RWPE2 (cell line): ENCODE results near the gene HOTAIR.

Source experiments
- ATAC-seq: fragments of 200-7000 bp; cut with Tn5 transposase; 3 replicates; pipeline ENCODE4 v1.9.1; 2021; ENCODE audit warnings: low read depth
- DNase-seq: peaks from one replicate; pipeline ENCODE4 v3.0.0-alpha.2; 2020; ENCODE audit warnings: low spot score
- H3K27ac ChIP-seq: fragments of 450-650 bp; 2 replicates; pipeline ENCODE4 v1.5.1; 2017; ENCODE audit warnings: mild to moderate bottlenecking; ENCODE audit not compliant: poor library complexity, severe bottlenecking
- H3K27me3 ChIP-seq: fragments of 250-450 bp; sonication (Bioruptor Pico); 2 replicates; pipeline ENCODE4 v1.5.1; 2021; ENCODE audit warnings: mild to moderate bottlenecking, moderate library complexity; ENCODE audit not compliant: insufficient read depth, poor library complexity, severe bottlenecking
- H3K36me3 ChIP-seq: fragments of 250-450 bp; sonication (Bioruptor Pico); 2 replicates; pipeline ENCODE4 v1.5.1; 2020; ENCODE audit warnings: low read depth, mild to moderate bottlenecking, moderate library complexity
- H3K4me1 ChIP-seq: fragments of 250-450 bp; sonication (Bioruptor Pico); 2 replicates; pipeline ENCODE4 v1.5.1; 2021; ENCODE audit warnings: mild to moderate bottlenecking, moderate library complexity; ENCODE audit not compliant: insufficient read depth, poor library complexity, severe bottlenecking
- H3K4me3 ChIP-seq: fragments of 250-450 bp; sonication (Bioruptor Pico); 2 replicates; pipeline ENCODE4 v1.5.1; 2021; ENCODE audit warnings: mild to moderate bottlenecking, moderate library complexity; ENCODE audit not compliant: severe bottlenecking
- H3K9me3 ChIP-seq: fragments of 250-450 bp; sonication (Bioruptor Pico); 2 replicates; pipeline ENCODE4 v1.5.1; 2021; ENCODE audit warnings: mild to moderate bottlenecking, moderate library complexity; ENCODE audit not compliant: severe bottlenecking
- TF ChIP-seq, protein P1 (sequence below): fragments of 450-650 bp; IDR thresholded peaks from one replicate; pipeline ENCODE4 v1.5.1; 2017; ENCODE audit warnings: mild to moderate bottlenecking, moderate library complexity; ENCODE audit not compliant: poor library complexity, severe bottlenecking

HOTAIR gene

DNA sequence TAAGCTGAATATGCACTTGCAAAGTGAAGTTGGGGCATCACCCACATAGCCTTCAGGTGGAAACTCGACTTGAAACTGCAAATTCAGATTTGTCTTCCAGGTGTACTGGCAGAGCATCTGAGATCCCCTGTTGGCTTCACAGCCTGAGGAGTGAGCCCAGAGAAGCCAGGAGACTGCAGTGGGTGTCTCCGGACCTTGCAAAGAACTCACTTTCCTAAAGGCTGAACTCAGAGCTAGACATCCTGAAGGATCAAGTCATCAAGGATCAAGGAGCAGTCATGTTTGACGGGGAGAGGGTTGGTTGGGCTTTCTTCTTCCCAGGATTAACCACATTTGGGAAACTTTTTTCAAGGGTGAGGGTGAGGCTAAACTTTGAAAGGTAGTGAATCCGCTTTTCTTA, 45.2 kb downstream of the HOTAIR start:
- DNase-seq, result no peak
- Histone ChIP-seq H3K27ac (no peak overlapping the region), H3K9me3 (no peaks in the 10 kb centered on the region), H3K27me3 (peaks cover 97% of the 10 kb centered on the region), H3K4me1 (no peaks in the 10 kb centered on the region), H3K36me3 (no peaks in the 10 kb centered on the region), H3K4me3 (no peak overlapping the region)
- no peak for ATAC-seq
- TF ChIP-seq, protein P1, sequence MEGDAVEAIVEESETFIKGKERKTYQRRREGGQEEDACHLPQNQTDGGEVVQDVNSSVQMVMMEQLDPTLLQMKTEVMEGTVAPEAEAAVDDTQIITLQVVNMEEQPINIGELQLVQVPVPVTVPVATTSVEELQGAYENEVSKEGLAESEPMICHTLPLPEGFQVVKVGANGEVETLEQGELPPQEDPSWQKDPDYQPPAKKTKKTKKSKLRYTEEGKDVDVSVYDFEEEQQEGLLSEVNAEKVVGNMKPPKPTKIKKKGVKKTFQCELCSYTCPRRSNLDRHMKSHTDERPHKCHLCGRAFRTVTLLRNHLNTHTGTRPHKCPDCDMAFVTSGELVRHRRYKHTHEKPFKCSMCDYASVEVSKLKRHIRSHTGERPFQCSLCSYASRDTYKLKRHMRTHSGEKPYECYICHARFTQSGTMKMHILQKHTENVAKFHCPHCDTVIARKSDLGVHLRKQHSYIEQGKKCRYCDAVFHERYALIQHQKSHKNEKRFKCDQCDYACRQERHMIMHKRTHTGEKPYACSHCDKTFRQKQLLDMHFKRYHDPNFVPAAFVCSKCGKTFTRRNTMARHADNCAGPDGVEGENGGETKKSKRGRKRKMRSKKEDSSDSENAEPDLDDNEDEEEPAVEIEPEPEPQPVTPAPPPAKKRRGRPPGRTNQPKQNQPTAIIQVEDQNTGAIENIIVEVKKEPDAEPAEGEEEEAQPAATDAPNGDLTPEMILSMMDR, result no peak

DNA sequence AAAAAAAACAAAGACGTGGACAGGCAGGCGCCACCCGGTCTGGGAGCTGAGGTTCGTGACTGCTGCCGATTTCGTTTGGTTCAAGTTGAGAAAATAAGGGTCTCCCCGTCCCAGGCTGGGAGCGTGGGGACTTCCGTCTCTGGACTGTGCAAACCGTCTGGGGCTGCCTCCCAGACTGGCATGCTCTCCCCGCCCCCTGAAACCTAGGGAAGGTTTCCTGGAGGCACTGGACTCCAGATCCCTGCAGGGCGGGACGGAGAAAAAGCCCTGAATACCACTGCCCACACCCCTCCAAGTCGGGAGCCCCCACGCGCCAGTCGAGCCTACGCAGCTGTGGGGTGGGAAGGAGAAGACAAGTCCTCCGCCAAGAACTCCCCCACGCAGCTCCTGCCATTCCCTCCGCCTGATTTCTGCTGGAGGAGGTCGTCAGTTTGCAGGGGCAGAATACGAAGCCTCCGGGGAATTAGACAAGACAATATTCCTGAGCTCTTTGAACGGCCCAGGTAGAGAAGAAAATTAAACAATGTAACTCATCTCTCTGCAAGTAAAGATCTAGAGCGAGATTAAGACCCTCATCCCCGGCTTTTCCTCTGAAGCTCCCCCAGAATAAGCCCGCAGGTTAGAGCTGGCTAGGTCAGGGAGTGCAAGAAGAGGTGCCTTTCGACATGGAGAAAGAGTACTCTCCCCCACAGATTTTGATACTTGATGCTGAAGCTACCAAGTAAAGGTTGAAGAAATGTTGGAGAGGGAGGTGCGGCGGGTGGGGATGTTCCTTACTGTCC, 46.5 kb downstream of the HOTAIR start:
- Histone ChIP-seq H3K36me3 (no peaks in the 10 kb centered on the region), H3K27me3 (peaks cover 96% of the 10 kb centered on the region), H3K27ac (no peak overlapping the region), H3K9me3 (no peaks in the 10 kb centered on the region), H3K4me3 (no peak overlapping the region), H3K4me1 (no peaks in the 10 kb centered on the region)
- ATAC-seq, result peak; percentile 48; the same call in 1 of the 3 replicates
- TF ChIP-seq, protein P1, result no peak
- DNase-seq, result no peak

DNA sequence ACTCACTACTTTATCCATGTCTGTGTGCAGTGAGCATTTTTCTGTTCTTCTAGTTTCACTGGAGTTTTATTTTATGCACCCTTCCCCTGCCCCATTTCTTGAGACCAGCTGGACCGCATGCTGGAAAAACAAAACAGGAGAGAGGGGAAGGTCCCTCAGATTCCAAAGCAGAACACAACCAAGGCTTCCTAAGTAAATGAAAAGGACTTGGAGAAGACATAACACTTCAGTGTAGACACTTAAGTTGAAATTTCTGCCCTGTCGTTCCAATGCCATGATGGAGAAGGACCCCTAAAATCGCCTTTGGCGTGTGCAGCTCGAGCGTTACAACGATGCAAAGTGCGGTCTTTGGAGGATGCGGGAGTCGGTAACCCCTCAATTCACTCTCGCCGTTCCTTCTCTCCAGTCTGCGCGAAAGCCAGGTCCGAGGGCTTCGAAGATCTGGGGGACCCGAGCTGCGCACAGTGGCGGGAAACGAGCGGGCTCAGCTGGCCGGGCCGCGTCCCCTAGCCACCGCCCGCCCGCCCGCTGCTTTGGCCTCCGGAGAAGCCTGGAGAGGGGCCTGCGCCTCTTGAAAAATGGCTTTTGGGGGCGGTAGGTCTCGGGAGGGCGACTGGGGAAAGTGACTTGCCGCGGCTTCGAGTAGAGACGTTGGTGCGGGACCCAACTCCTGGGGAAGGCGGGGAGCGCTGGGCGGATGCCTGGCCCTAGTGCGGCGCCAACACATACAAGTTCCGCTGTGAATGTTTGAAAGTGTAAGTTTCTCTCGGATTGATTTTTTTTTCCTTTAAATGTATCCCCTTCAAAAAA, 47.3 kb downstream of the HOTAIR start:
- no peaks in the 10 kb centered on the region for H3K9me3 ChIP-seq

DNA sequence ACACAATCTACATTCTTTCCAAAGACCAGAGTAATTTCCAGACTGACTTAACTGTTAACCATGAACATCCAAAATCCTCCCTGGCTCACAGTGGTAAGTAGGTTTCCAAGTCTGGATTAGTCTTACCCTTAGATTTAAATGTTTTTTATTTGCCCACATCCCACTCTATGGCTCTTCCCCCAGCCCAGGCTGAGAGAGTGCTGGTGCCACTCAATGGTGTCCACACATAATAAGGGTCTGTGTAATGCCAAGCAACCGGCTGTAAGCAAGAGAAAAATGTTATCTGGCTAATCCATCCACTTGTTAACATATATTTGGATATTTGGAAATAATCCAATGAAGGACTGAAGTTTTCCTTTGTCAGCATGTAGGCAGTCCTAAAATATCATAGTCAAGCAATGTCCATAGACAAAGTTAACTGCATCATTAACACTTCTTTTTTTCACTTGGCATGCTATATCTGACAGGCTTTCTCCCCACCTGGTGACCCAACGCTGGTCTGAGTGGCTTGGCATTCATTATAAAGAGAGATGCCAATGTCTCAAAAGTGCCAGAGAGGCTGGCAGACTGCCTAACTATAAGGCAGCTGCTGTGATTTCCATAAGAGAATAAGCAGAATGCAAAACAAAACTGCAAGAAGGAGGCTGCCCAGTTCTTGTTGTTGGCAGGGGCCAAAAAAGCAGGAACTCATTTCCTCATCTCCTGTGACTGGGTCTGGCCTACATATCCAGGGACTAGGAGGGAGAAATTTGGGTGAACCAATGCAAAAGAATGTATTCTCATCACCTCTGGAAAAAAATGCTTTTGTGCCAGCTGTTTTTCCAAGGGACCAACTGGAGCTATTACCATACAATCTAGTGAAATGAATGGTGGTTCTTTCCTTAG, 50.0 kb downstream of the HOTAIR start:
- no peak for DNase-seq
- TF ChIP-seq, protein P1, result no peak
- H3K9me3 ChIP-seq, result no peaks in the 10 kb centered on the region
- ATAC-seq, result no peak
- H3K36me3 ChIP-seq, result no peaks in the 10 kb centered on the region
- peaks cover 73% of the 10 kb centered on the region for H3K27me3 ChIP-seq
- H3K27ac ChIP-seq, result no peak overlapping the region
- no peak overlapping the region for H3K4me3 ChIP-seq
- no peaks in the 10 kb centered on the region for H3K4me1 ChIP-seq

More for the DNA sequence above, 47.3 kb downstream of the HOTAIR start:
- ATAC-seq (no peak), DNase-seq (no peak)
- peaks cover 87% of the 10 kb centered on the region for H3K27me3 ChIP-seq
- TF ChIP-seq, protein P1, result no peak
- no peaks in the 10 kb centered on the region for H3K36me3 ChIP-seq
- no peaks in the 10 kb centered on the region for H3K4me1 ChIP-seq
- no peak overlapping the region for H3K4me3 ChIP-seq
- no peak overlapping the region for H3K27ac ChIP-seq
